MV-4-11 (cell line): Measurements from ENCODE around the gene CHRM2.
A peak's percentile ranks its signal among the peaks of the same experiment; 100 is the strongest.

Experiments used
- DNase-seq: peaks from one replicate; lab custom pipeline; 2025; lab: John Stamatoyannopoulos, UW

Gene CHRM2

DNA sequence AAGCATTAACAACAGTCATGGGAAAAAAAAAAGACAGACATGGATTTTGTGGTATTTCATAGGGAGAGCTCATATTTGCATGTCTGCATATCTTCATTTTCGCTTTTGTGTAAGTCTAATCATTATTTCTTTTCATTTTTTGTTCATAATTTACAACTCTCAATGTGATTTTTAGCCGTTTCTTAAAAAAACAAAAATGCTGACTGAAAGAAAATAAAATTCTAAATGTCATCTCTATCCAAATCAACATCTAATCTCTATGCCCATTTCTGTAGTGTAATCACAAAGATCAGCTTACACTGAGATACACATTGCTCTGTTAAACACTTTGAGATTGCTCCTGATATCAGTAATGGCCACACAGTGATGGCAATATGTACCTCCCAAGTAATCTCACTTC, 29.2 kb downstream of the CHRM2 start:
- no peak for DNase-seq

DNA sequence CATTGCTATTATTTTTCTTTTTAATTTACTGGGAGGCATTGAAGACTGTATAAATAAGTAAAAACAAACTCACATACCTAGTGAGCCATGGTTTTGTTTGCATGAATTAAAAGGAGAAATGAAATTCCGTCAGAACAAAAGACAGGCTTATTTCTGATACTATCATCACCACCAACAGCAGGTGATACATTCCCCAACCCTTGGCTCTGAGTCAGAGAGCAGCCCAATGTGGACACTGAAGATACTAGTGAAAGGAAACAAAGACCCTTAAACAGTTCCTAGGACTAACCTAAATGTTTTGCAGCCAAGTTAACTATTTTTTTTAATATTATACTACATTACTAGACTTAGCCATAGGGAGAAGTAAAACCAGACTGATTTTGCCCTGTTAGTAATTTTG, 31.6 kb downstream of the CHRM2 start:
- DNase-seq, result no peak

DNA sequence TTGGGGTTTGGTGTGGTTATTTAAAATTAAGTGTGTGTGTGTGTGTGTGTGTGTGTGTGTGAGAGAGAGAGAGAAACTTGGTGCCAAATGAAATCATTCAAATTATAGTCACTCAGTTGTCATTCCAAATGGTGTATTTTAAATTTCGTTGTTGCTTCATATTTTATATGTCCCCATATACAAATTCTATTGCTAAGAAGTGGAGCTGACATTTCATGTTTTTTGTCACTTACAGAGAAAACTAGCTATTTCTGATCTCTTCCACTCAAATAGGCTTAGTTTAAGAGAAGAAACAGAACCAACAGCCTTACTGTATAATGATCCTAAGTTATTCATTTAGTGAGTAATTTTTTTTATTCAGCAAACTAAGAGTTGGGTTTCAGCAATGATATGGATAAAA, 42.3 kb downstream of the CHRM2 start:
- DNase-seq, result no peak

DNA sequence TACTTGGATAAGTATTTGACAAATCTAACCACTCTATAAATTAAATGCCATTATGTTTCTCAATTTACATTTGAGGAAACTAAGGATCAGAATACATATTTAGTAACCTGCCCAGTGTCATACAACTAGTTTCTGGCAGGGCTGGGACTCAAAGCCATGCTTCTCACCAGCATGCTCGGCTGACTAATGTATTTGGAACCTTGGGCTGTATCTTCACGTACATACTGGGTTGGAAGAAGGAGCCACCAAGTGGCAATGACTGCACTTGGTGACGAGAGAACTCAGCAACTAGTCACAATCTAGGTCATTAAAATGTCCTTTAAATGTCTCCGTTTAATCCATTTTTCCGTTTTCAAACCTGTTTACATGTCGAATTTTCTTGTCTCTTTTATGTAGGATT, 42.9 kb downstream of the CHRM2 start:
- DNase-seq, result no peak

DNA sequence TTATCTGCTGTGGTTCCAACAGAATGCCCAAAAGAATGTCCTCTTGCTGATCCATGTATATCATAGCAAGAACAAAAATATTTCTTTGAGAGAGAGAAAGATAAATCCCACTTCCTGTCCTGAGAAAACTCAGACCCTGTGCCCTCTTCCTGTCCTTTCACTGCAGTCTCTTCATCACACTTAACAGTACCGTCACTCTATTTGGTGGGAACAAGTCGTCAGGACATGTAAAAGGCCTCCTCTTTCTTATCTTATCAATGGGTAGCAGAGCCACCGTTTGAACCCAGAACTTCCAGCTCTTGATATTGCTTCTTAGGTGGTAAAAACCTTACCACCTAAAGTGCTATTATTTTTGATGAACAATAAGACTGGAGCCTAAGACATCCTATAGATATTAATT, 43.9 kb downstream of the CHRM2 start:
- no peak for DNase-seq

DNA sequence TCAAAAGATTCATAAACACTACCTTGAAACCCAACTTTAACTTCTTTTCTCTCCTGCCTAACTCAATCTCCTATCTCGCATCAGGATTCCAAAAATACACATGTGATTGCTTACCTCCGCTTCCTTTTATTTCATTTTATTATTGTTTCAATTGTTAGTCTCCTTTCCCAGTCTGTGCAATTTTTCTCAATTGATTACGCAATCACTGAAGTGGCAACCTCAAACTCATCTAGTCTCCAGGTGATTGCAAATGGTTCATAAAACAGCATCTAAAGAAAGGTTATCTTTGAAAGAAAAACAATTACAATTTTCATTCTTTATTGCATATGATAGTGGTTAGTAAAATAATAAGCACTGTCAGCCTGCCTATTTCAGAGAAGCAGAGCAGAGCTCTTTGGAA, 45.6 kb downstream of the CHRM2 start:
- DNase-seq, result no peak

DNA sequence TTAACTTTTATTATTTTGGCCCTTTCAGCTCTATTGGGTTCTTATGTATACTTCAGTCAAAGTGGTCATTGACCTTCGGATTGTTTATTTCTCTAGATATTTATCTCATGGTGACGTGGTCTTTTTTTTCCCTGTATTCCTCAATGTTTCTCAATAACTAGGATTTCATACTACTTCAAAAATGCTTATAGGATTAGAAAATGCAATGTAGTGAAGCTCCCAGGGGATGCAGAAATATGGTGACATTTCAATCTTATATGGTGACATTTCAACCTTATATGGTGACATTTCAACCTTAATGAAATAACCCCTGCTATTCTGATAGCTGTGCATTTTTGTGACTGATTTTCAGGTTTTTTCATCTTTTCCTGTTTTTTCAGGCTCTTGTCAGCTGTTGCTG, 51.4 kb downstream of the CHRM2 start:
- no peak for DNase-seq

DNA sequence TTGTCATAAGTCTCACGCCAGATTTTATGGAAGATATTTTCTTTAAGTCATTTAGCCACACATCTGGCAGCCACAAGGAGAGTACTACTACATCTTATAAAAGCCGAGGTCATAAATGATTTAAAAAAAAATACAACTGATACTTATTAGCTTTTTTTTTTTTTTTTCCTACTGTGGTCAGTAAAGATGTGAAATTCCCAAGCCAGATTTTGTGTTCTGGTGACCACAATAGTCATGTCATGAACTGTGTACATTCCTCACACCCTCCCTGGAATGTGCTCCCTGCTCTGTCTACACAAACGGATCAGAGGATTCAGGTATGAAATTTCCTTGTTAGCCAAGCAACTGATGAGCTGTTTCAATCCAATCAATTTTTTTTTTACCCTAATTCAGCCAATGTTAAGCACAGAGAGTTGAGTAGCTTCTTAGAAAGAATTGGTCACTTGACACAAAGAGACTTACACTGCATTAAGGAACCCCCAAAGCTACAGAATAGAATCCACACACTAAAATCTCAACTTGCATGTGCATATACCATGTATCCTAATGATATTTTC, 54.7 kb downstream of the CHRM2 start:
- DNase-seq, result no peak

DNA sequence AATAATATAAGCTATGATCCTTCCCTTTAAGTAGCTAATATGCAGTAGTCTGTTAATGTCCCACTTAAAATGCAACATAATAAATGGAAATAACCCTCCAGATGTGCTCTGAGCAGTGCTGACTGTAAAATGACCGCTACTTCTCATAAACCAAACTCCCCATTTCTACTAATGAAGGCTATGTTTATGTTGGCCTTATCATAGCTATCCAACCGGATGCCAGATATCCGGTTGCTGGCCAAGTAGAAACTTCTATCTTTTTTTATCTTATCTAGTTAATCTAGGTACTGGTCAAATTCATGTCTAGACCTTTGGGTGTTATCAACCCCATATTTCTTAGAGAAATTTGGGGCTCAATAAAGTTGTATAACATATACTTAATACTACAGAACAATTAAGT, 56.6 kb downstream of the CHRM2 start:
- DNase-seq, result no peak

DNA sequence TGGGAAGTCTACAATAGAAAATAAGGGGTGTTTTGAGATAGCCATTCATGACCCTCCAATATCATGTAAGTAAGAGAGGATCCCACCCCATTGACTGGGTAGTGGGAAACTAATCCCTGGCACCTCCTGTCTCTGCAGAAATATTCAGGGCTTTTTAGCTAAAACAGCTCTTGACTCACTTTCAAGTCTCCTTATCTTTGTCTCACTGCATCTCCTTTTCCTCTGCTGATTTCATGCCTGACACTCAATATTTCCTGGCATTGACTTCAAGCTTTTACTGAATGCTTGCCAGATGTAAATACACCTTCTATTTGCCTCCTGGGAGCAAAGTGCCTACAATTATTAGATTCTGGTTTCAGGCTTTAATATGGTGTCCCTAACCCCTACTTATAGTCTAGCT, 57.1 kb downstream of the CHRM2 start:
- no peak for DNase-seq

DNA sequence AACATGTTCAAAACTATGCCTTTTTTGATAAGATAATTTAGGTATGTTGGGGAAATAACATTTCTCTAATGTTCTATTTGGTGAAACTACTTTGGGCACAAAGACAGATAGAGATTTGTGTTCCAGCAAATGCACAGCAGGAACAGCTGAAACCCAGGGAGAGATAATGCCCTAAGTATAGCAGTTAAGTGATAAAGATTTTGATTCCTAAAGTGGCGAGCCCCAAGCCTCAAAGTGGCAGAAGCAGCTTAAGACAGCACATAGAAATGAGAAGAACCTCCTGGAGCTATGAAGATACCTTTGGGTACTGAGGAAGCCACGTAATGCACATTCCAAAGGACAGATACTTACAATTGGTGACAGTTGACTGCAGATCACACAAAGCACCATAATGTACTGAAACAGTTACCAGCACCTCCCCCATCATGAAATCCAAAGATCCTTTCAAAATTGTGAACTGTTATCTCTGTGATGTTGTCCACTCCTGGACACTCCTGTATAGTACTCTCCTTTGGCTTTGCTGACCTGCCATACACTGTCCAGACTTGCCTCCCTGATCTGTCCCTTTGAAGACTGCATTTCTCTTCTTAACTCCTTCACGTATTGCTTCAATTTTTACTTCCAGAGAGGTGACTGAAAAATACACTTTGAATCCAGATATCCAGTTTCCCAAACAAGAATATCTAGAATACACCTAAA, 62.9 kb downstream of the CHRM2 start:
- DNase-seq, result no peak

DNA sequence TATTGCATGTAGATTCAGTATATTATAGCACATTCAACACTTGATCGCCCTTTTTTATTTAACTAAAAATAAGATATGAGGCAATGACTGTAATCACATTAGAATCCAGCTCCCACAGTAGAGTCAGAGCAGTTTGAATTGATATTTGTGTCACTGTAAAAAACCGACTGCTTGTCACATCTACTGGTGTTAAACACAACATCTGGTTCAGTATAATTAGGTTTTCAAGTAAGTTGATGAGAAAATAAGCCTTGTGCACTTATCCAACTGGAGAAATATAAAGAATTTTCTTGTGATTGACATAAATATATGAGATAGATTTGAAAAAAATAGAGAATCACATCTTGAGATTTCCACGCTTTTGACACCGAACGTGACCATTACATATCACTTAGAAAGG, 69.0 kb downstream of the CHRM2 start:
- DNase-seq, result no peak

DNA sequence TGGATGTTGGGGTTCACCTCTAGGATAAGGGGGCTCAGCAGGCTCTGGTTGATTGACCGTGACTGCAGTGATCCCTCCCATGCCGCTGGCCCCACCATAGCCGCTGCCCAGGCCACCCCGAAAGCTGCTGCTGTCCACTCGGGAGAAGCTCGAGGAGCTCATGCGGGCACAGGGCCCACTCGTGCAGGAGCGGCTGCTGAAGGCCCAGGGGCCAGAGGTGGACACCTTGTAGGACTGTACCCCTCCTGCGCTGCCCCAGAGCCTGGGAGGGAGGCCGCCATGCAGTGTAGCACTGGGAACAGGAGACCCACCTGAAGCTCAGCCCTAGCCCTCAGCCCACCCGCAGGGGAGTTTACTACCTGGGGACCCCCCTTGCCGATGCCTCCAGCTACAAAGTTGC, 70.0 kb downstream of the CHRM2 start:
- no peak for DNase-seq

DNA sequence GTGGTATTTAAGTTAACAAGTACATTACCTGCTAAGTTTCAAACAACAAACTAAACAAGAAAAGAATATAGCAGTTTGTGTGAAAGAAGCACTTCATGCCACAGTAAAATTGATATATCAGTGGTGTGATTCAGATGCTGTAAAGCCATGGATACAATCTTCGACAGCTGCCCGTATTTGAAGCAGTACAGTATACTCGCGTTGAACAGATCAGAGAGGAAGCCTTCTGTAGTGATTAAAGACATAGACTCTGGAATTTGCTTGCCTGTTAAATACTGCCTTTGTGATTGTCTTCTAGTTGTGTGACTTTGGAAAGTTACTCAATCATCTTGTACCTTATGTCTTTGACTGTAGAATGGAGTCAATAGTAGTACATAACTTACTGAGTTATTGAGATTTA, 71.7 kb downstream of the CHRM2 start:
- no peak for DNase-seq

DNA sequence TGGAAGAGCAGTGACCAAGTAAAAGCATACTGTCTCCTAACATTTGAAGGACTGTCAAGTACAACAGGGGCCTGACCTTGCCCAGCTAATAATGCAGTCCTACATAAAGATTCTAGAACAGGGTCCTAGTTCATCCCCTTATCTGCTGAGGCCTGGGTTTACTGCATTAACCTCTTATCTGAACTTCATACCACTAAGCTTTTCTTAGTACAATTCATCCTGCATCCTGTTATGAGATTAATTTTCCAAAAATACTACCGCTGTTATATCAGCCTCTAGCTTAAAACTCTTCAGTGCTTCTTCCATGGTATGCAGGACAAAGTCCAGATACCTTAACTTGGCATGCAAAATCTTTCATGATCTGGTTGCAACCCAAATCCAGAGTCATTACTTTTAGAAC, 72.5 kb downstream of the CHRM2 start:
- no peak for DNase-seq

DNA sequence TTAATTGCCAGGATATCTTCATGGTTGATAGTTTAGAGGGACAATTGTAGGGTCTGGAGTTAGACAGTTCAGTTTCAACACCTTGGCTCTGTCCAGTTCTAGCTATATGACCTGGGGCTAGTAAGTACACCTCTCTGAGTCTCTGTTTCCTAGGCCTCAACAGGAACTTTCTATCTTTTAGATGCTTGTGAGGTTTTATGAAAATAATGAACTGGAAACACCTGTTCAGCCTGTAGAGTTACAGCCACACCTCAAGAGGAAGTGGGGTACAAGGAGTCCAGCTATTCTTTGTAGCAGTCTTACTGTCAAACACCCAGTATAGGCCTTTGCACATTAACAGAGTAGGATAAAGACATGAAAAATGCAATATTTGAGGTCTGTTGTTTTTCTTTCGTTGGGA, 73.4 kb downstream of the CHRM2 start:
- no peak for DNase-seq

DNA sequence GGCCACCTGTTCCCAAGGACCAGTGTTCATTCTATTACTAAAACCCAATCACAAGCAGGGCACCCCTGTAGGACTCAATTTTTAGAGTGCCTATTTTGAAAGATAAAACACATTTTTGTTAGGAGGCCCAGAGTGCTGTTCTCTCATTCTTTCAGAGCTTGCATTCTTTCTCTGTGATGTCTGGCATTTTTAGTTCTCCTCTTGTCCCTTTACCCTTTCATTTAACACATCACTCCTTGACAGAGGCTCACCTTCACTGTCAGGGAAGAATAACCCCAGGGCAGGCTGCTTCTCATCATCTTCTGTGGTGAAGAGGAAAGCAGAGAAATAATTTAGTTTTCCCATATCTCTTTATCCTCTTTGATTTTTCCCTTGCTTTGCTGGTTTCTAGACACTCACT, 73.9 kb downstream of the CHRM2 start:
- no peak for DNase-seq

DNA sequence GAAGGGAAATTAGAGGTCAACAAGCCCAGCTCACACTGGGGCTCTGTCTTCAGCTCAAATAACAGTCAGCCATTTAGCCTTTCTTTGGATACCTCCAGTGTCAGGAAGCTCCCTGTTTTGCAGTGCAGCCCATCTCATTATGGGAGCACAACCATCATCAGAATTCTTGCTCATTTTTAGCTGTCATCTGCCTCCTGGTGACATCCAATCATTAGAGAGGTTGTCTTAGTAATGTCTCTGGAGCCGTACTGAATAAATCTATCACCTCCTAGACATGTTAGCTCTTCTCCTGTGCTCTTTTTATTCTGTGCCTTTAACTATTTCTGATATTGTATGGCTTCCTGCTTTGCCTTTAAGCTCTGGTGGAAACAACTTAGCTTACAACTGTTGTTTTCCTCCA, 74.5 kb downstream of the CHRM2 start:
- no peak for DNase-seq

DNA sequence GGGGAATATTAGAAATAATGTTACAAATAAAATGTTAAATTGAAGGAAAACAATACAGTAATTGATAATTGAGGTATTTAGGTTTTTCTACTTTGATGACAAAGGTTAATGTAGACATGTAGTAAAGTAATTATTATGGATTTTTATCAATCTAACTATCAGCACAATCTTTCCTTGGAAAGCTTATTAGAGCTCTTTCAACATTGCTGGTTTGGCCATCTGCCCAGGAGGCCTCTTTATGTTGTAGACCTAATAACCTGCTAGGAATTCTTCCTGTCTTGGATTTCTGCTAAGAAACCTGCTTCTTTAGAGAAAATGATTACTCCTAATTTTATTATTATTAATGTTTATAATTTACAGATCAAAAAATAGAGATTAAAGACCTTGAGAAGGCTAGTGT, 78.9 kb downstream of the CHRM2 start:
- DNase-seq, result no peak

DNA sequence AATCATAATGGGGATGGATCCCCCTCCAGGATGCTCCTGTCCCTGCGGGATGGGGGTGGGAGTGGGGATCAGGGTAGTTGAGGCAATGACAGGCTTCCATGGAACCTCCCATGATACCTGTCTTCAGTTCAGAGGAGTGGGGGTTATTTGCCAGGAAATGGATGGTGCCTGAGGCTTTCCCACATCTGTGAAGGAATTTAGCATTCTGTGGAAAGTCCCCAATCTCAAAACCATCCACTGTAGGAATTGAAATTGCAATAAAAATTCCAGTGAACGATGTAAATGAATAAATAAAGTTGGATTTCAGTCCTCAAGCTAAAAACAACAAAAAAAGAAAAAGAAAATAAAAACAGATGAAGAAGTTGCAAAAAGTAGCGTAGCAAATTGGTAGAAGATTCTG, 81.9 kb downstream of the CHRM2 start:
- no peak for DNase-seq

DNA sequence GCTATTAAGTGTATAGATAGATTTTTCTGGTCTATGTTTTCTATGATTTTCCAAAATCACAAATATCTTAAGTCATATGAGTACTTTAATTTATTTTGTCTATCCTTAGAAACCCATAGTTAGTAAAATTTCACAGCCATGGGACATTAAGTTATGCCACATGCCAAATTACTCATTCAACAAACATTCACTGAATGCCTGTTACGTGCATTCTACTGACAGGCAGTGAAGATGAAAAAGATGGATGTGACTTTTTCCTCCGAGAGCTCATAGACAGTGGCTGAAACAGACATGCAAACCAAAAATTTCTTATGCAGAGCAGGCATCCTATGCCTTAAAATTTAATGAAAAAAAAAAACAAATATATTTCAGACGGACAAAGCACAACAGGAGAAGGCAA, 84.9 kb downstream of the CHRM2 start:
- no peak for DNase-seq

DNA sequence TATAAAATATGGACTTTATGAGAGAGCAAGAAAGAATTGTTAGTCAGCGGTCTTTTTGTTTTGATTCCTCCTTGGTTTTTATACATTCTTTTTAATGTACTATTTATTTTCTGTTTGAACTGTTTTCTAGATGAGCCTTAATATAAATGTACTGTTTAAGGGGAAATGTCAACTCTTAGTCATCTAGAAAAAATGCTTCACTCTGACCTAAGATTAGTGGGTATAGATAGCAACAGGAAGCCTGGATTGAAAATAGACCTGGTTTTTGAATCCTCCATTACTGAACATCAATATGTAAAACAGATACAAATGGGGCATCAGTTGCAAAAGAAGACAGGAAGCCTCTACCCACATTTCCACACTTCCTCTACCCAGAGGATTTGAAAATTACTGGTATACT, 87.8 kb downstream of the CHRM2 start:
- peak; percentile 80 for DNase-seq

DNA sequence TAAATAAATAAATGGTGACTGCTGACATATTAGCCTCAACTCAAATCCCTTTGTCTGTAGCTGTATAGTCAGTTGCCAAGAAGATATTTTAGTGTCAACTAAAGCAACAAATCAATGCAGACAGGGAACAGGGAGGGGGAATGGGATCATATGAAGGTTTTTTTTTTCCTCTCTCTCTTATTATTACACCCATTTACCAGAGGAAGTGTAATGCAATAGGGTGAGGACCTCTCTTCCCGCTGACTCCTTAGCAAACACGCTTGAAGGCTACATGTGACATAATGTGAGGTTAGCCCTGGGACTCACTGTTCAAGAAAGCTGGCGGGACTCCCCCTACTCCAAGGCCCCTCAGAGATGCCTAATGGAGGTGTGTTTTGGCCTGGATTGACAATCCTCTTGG, 88.2 kb downstream of the CHRM2 start:
- DNase-seq, result peak; percentile 44

DNA sequence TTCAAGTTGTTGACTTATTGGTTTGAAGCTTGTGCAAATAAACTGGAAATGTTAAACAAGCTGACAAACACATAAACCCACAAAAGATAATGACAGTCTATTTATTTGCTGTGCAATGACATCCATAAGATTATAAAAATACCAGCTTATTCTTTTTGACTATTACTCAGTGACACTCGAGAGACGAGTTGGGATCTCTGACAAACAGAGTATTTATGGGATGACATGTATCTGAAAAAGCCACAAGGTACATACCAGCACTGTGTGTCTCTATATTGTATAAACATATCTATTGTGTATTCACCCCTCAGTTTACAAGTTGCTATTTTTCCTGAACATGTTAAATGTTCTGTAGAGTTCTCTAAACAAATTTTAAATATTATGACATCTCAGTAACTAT, 88.9 kb downstream of the CHRM2 start:
- no peak for DNase-seq

DNA sequence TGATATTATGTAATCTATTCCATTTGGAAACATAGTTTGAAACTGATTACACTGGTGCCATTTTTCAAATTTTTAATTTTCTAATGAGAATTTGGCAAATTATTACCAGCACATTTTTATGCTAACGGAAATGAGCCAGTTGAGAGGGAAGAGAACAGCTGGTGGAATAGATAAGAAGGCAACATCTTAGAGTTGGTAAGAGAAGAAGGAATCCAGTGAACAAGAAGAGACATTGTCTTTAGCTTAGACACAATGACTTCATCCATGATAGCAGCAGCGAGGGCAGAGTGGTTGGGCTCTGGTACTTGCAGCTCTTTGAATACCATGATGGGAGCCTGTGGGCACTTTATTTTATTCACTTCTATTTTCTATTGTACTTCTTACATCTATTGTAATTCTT, 89.6 kb downstream of the CHRM2 start:
- DNase-seq, result no peak
